ENCODE data around the gene RAE1.

The RAE1 gene

GRCh38 chr20:57351042-57351783 is at the start of gene RAE1:
TSS of gene RAE1 (plus strand) at chr20:57351255. CDS start at chr20:57354039, 2,784 bp downstream.
- peak; percentile 95 for DNase-seq (ENCODE audit: low spot score)

- no peak for DNase-seq (ENCODE audit: low spot score)
These were observed 44.3 kb upstream of the RAE1 start for GRCh38 chr20:57306747-57307146.

- no peak for DNase-seq (ENCODE audit: low spot score)
These were observed 42.4 kb upstream of the RAE1 start for GRCh38 chr20:57308451-57309271.

- peak; percentile 59 for DNase-seq (ENCODE audit: low spot score)
These were observed 41.4 kb upstream of the RAE1 start for GRCh38 chr20:57309544-57310115.

- DNase-seq (ENCODE audit: low spot score): no peak
These were observed 40.1 kb upstream of the RAE1 start for GRCh38 chr20:57310821-57311514.

GRCh38 chr20:57312138-57312537 is 38.9 kb upstream of the RAE1 start:
- DNase-seq (ENCODE audit: low spot score): no peak

- no peak for DNase-seq (ENCODE audit: low spot score)
These were observed 37.8 kb upstream of the RAE1 start for GRCh38 chr20:57313230-57313629.

- no peak for DNase-seq (ENCODE audit: low spot score)
These were observed 37.1 kb upstream of the RAE1 start for GRCh38 chr20:57313951-57314350.

- DNase-seq (ENCODE audit: low spot score): no peak
These were observed 35.7 kb upstream of the RAE1 start for GRCh38 chr20:57315083-57315975.

GRCh38 chr20:57315976-57316480 is 35.0 kb upstream of the RAE1 start:
- DNase-seq (ENCODE audit: low spot score): no peak

GRCh38 chr20:57316795-57317201 is 34.3 kb upstream of the RAE1 start:
- DNase-seq (ENCODE audit: low spot score): no peak

GRCh38 chr20:57317316-57317788 is 33.7 kb upstream of the RAE1 start:
- DNase-seq (ENCODE audit: low spot score): no peak

GRCh38 chr20:57317789-57318371 is 33.2 kb upstream of the RAE1 start:
- DNase-seq (ENCODE audit: low spot score): no peak

- no peak for DNase-seq (ENCODE audit: low spot score)
These were observed 31.5 kb upstream of the RAE1 start for GRCh38 chr20:57319584-57319983.

- no peak for DNase-seq (ENCODE audit: low spot score)
These were observed 30.7 kb upstream of the RAE1 start for GRCh38 chr20:57320358-57320757.

GRCh38 chr20:57321142-57321541 is 29.9 kb upstream of the RAE1 start:
- DNase-seq (ENCODE audit: low spot score): no peak

- DNase-seq (ENCODE audit: low spot score): no peak
These were observed 28.6 kb upstream of the RAE1 start for GRCh38 chr20:57322476-57322875.

GRCh38 chr20:57323034-57323433 is 28.0 kb upstream of the RAE1 start:
- peak; percentile 53 for DNase-seq (ENCODE audit: low spot score)

GRCh38 chr20:57325632-57326356 is 25.3 kb upstream of the RAE1 start:
- DNase-seq (ENCODE audit: low spot score): no peak
